ENCODE results near the gene ONECUT3.
"Not testable (repeated sequence)": the region's sequence is repeated elsewhere in the genome, so short reads cannot be mapped to it uniquely, and the experiment has no call there.

ONECUT3 gene

GRCh38 chr19:1755467-1756171 is 2.3 kb downstream of the ONECUT3 start:
- no peak for DNase-seq (ENCODE audit: low read depth)

- DNase-seq (ENCODE audit: low read depth) = no peak
These were observed 3.0 kb downstream of the ONECUT3 start for GRCh38 chr19:1756264-1756663.

GRCh38 chr19:1756705-1757465 is 3.6 kb downstream of the ONECUT3 start:
- DNase-seq (ENCODE audit: low read depth) = no peak

- no peak for DNase-seq (ENCODE audit: low read depth)
These were observed 4.3 kb downstream of the ONECUT3 start for GRCh38 chr19:1757468-1758230.

DNA sequence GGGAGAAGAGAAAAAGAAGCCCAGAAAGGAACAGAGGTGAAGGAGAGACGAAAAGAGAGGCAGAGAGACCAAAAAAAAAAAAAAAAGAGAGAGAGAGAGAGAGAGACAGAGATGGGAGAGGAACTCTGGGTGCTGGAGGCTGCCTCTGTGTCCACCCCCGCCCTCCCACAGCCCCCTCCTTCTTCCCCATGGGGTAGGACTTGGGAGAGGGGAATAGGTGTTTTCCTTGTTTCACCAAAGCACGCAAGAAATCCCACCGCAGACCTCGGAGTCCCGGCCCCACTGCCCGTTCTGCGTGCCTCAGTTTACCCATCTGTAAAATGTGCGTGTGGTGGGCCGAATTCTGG is 4.9 kb downstream of the ONECUT3 start:
- DNase-seq (ENCODE audit: low read depth) = no peak

- no peak for DNase-seq (ENCODE audit: low read depth)
These were observed 5.9 kb downstream of the ONECUT3 start for GRCh38 chr19:1758959-1759903.

- no peak for DNase-seq (ENCODE audit: low read depth)
These were observed 6.7 kb downstream of the ONECUT3 start for GRCh38 chr19:1760020-1760419.

GRCh38 chr19:1760786-1761527 is 7.7 kb downstream of the ONECUT3 start:
- DNase-seq (ENCODE audit: low read depth) = not testable (repeated sequence)

DNA sequence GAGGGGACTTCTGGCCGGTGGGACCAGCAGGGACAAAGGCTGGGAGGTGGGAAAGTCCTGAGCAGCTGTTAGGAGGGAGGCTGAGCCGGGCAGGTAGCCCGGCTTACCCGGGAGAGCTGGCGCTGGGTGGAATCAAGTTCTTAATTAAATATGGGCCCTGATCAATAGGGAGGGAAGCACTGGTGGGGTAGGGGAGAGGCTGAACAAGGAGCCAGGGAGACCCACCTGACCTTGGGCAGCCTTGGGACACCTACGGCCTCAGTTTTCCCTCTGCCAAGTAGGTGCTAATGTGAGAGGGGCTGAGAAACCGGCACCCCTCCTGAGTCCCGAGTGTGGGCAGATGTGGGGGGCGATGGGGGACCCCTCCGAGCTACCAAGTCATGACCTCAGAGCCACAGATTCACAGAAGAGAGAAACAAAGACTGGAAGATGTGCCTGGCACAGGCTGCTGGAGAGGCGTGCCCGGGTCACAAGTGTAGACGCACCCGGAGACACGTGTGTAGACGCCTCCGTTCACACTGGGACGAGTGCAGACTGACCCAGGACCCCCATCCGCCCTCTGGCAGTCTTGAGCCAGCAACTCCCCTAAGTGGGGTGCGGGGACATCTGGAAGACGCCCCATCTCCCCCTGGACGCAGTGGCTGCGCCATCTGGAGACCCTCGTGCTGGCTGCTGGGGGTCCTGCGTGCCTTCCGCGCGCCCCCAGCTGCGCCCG is 8.4 kb downstream of the ONECUT3 start:
- no peak for DNase-seq (ENCODE audit: low read depth)

- DNase-seq (ENCODE audit: low read depth) = no peak
These were observed 9.2 kb downstream of the ONECUT3 start for GRCh38 chr19:1762243-1763117.

- no peak for DNase-seq (ENCODE audit: low read depth)
These were observed 10.6 kb downstream of the ONECUT3 start for GRCh38 chr19:1763648-1764639.

DNA sequence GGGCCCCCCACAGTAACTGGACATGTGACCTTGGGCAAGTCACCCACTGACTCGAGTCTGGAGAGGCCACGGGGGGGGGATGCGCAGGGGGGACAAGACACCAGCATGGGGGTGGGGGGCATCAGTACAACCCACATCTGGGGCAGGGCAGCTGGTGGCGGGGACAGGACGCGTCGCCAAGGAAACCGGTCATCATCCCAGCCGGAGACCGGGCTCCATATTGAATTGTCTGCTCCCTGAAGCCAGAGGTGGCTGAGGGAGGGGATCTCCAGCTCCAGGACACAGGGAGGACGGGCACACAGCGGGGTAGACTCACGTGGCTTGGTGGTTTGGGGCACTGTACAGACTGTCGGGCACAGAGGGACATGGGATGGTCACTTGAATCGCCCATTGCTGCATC is 11.4 kb downstream of the ONECUT3 start:
- no peak for DNase-seq (ENCODE audit: low read depth)

DNA sequence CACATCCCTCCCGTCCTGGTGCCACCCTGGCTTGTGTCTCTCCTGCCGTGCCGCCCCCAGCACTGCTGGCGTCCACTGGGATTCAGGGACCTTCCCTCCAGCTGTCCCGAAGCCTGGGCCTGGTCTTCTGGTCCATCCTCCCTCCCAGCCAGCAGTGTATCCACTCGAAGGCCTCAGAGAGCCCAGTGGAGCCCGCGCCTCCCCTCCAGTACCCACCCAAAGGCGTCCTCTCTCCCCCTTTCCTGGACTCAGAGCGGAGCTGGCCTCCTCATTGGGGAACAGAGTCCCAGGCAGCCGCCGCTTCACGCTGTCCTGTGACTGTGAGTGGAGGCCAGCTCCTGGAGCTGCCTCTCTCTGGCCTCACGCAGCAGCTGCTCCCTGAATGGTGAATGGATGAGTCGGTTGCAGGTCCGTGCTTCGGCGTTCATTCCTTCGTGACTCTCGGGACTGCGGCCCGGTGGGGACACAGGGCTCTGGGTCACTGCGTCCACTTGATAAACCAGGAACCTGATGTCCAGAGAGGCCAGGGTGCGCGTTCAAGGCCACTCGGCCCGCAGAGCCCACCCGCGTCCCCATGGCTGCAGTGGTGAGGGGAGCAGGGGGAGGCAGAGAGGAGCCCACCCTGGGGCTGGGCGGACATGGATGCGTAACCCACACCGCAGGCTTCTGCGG is 12.1 kb downstream of the ONECUT3 start:
- no peak for DNase-seq (ENCODE audit: low read depth)

DNA sequence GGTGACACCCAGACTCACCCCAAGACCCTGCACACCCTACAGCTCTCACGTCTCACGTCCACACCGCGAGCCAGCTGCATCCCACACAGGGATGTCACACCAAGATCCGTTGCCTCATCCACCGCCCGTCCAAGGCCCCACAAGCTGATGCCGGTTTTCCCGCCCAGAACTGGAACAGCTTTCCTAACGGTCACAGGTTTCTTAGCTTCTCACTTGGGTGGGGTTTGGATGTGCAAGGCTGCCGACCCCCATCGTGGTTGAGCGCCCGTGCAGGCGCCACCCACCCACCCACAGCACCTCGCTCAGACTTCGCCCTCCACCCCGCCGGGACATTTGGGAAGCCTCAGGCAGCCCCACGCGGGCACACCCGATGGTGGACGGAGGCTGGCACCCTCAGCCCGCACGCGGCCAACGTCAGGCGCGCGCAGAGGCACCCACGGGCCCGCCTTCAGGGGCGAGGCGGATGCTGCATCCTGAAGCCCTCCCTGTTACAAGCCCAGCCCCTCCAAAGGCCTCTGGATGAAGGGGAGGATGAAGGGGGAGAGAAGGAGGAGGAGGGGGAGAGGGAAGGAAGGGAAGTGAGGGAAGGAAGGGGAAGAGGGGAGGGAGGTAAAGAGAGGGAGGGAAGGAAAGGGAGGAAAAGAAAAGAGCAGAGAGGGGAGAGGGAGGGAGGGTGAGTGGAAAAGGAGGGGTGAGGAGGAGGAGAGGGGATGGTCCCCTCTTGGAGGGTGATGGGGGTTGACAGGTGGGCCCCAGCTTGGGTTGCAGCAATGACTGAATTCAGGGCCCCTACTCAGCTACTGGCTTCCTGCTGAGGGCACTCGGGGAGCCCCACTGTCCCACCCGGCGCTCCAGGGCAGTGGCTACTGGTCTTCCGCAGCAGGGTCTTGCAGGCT is 12.8 kb downstream of the ONECUT3 start:
- DNase-seq (ENCODE audit: low read depth) = no peak

- DNase-seq (ENCODE audit: low read depth) = no peak
These were observed 13.6 kb downstream of the ONECUT3 start for GRCh38 chr19:1766800-1767352.

GRCh38 chr19:1767464-1767933 is 14.2 kb downstream of the ONECUT3 start:
- DNase-seq (ENCODE audit: low read depth) = peak; percentile 36
